Suppressor macrophage treated with lipopolysaccharide for 4 hours (primary cell): ENCODE results near the gene SORCS2.
"Not testable (repeated sequence)": the region's sequence is repeated elsewhere in the genome, so short reads cannot be mapped to it uniquely, and the experiment has no call there.

Source experiments
- DNase-seq: peaks from one replicate; pipeline ENCODE4 v3.0.0-alpha.2; 2020

The SORCS2 gene

DNA sequence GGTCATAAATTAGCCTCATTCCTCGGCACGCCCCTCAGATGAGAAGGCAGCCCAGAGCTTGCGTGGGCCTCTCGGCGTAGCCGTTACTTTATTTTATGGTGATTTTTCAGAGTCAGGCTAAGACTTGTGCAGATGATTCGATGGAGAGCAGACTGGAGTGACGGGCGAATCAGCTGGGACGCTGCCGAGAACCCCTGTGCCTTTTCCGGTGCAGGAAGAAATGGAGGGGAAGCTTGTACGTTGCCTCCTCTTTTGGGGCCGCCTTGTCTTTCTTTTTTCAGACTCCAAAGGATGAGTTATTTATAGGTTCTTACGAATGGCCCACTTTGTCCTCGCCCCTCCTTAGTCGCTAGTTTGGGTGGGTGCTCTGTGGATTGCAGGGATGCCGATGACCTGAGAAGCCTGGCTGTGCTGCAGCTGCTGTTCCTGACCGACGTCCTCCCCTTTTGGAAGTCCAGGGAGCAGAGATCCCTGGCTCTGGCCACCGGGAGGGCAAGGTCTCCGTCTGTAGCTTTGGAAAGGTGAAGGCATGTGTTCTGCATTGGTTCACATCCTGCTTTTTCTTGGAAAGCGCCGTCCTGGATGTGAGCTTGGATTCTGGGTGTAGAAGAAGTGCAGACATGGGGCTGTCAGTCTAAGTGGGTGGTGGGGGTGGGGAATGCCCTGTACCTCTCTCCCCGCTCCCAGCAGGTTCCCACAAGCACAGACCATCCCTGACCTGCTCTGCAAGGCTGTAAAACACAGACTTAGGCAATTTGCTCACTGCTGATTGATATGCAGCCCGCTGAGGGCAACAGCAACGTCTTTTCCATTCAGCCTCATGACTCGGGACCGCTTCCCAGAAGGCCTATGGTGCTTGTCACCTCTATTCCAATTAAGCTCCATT, 9.3 kb downstream of the SORCS2 start:
- no peak for DNase-seq

DNA sequence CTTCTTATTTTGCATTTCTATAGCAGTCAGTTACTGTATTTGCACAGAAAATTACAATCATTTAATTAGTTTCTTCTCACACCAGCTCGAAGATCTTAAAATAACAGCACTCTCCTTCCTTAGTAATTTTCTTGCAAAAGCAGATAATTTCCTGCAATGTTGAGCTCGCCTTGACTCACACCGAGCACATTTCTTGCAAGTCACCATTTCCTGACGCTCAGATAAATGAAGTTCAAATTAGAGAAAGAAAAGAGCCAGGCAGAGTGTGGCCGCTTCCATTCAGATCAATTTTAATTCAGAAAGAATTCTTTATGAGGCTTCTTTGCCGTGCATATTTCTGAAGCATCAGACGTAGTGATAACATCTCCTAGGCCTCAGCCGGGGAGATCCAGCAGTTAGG, 10.1 kb downstream of the SORCS2 start:
- DNase-seq = no peak

GRCh38 chr4:7204656-7205387, 12.5 kb downstream of the SORCS2 start:
- no peak for DNase-seq

DNA sequence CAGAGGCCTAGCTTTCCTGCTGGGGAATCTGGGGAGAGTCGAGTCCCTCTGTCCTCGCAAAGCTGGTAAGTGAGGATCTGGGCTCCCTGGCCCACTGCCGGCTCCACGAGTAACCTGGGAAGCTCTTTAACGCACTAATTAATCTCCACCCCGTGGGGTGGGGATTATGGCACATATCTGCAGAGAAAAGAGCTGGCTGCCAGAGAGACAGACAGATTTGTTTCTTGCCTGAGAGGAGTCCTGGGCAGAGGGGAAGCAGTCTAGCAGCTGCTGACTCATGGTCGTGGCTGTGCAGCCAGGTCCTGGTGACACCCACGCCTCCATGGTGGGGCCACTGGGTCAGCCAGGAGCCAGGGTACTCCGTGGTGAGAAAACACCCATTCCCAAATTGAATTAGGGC, 14.0 kb downstream of the SORCS2 start:
- no peak for DNase-seq

DNA sequence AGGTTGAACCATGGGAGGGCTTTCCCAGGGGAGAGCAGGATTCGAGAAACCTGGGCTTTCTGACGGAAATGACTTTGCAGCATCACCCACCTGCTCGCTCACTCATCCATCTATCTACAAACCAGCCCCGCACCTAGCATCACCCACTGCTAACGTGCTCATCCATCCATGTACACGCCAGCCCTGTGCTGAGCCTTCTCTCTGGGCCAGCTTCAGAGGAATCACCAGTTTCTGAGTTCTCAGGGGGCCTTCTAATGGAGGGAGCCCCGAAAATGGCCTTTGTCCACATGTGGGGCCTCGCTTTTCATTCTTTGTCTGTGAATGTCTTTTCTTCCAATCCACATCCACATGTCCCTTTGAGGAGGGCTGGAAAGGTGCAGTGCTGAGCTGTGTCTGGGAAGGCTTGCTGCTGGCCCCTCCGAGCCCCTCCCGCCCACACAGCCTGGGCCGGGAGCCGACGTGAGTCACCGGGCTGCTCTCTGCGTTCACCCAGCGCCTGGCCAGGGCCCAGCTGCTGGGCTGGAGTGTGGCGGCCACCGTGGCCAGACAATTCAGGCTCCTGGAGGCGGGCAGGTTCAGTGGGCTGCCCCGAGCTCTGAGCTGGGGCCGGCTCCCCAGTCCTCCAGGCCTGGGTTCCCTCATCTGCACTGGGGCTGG, 14.7 kb downstream of the SORCS2 start:
- DNase-seq = no peak

DNA sequence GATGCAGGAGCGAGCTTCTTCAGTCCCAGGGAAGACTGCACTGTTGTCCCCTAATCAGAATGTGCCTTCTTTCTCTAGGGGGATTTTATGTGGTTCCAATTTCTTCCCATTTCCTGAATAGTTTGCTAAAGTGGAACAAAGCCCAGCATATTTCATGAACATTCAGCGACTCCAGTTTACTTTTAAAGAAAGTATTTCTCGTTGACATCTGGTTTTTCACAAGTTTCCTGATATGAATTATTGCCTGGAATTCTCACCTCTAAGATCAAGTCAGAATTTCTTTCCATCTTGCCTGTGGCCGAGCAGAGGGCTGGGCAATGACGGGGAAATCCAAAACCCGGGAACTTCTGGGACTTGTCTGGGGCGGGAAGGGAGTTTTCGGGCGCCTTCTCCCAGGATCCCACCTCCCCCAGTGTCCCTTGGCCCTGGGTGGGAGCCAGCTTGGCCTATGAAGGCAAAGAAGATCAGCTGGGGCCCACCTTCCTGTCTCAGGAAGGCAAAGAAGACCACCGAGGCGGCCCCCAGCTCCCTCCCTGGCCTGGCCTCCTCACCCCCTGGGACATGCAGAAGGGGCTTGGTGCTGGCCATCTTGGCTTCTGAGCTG, 15.4 kb downstream of the SORCS2 start:
- DNase-seq = no peak

- no peak for DNase-seq
These were observed 16.4 kb downstream of the SORCS2 start for GRCh38 chr4:7208509-7209451.

DNA sequence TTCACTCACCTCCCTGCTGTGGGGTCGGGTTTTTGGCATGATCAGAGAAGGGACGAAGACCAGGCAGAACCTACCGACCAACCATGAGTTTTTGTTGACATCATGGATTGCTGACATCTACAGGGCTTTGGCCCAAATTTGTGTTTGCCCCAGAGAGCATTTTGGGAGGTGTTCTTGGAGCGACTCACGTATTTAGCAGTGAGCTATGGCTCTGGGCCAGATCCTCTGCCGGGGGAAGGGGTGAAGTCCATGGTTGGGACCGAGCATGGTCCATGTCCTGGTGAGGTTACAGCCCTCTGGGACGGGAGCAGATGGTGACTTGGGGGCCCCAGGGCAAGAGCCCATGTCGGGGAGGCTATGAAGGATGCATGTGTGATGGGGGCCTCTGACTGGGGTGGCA, 17.4 kb downstream of the SORCS2 start:
- no peak for DNase-seq

GRCh38 chr4:7210824-7211223, 18.5 kb downstream of the SORCS2 start:
- DNase-seq = no peak

DNA sequence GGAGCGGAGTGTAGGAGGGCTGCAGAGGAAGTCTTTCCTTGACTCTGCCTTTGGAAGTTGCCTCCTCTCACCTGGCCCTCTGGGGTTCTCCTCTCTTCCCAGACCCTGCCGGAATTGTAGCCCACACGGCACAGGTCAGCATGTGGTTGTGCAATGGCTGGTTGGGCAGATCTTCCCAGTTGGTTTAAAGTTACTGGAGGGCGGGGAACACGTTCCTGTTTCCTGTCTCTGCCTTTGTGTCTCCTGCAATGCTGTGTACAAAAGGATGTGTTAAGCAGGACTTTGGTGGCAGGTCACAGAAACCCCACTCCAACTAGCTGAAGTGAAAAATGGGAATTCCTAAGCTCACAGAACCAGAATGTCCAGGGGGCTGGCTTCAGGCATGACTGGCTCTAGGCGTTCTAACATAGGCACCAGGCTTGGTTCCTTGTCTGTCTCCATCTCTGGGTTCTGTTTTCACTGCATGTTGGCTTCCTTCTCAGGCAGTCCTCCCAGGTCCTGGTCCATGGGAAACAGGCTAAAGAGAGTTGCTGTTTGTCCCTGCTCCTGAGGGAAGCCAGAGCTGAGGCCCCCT, 19.9 kb downstream of the SORCS2 start:
- DNase-seq = no peak

DNA sequence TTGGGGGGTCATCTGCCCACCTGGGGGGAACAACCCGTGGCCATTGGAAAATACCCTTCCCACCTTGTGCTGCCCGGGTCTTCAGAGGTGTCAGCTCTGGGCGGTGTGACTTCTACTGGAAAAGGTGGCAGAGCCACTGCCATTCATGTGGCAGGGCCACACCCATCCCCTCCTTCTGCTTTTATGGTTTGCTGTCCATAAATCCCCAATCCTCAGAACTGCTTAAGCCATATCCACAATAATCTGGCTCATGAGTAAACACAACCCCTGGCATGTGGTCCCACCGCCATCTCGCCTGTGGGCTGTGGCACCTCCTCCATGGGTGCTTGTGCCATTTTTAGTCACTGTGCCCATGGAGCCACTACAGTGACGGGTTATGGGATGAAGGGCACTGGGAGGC, 20.6 kb downstream of the SORCS2 start:
- no peak for DNase-seq

DNA sequence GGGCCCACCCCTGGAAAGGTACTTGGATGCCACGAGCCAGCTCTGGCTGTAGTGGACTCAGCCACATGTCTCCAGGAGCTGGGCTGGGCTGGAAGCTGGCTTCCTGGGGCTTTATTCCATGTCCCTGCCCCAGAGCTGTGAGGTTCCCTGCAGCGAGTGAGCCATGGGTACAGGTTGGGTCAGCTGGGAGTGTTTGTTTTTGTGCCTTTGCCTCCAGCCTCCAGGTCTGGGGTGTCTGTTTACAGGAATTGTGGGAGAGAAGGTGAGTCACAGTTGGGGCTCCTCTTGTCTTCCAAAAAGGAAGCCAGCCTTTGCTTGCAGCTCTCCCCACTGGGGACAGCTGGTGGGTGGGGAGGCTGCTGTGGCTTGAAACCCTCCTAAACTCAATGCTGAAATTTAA, 21.5 kb downstream of the SORCS2 start:
- DNase-seq = no peak

DNA sequence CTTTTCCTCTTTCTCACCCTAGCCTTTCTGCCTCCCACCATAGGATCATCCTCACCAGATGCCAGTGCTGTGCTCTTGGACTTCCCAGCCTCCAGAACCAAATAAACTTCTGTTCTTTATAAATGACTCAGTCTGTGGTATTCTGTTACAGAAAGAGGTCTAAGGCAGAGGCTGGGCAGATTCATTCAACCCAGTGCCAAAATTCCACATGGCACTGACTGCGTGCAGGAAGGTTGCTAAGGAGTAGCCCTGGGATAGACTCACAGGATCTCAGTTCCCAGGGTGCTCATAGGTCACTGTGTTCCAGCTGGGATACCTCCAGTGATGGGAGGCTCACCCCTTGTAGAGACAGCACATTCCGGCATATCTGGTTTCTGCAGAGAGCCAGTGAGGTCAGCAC, 22.0 kb downstream of the SORCS2 start:
- no peak for DNase-seq

DNA sequence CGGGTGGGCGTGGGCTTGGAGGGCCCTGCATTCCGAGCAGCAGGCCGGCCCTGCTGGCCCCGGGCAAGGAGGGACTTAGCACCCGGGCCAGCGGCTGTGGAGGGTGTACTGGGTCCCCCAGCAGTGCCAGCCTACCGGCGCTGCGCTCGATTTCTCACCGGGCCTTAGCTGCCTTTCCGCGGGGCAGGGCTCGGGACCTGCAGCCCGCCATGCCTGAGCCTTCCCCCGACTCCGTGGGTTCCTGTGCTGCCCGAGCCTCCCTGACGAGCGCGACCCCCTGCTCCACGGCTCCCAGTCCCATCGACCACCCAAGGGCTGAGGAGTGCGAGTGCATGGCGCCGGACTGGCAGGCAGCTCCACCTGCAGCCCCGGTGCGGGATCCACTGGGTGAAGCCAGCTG, 22.8 kb downstream of the SORCS2 start:
- not testable (repeated sequence) for DNase-seq

GRCh38 chr4:7217039-7217438, 24.7 kb downstream of the SORCS2 start:
- no peak for DNase-seq

DNA sequence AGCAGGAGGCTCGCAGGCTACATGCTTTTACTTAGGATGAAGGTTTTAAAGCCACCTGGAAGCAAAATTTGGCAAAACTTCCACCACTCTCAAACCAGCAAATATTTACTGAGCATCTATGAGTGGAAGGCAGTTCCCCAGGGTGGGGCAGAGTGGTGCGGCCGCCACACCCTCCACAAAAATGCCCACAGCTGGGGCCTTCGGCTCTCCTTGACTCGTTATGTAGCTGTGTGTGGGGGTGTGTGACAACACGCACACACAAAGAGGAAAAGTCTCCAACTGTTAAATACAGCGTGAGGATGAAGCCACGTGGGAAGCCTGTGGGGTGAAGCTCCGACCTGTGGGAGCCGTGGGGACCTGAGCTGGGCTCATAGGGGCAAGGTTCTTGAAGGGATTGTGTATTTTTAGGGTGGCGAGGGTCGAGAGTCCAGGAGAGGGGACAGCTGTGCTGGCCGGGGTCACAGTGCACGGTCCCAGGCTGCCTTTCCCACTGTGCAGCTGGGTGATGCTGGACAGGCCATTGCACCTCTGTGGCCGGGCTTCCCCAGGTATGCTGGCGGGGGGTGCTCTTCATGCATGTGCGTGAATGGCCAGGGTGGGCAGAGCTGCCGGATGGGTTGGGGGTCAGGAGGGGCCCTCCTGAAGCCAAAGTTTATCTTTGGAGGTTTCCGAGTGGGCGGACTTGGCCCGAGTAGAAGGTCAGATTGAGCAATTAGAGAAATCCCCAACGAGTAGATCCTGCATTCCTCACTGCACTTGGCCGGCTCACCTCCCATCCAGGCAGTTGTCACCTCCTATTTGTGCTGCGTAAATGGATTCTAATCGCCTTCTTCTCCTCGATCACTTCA, 25.4 kb downstream of the SORCS2 start:
- DNase-seq = no peak

GRCh38 chr4:7218686-7219085, 26.3 kb downstream of the SORCS2 start:
- no peak for DNase-seq

DNA sequence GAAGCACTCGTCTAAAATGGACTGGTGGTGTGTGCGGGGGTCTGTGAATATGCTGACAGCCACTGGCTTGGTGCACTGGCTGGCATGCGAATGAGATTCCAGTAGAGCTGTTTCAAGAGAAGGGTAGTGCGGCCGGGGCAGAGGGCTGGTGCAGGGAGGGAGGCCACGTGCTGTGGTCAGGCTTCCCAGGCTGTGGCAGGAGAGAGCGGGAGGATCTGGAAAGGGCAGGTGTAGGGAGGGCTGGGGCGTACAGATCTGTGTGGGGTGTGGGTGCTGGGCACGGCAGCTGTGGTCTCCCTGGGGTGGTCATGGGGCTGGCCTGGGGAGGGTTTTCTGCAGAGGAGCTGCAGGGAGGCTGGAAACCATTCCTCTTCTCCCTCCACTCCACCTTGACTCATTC, 30.2 kb downstream of the SORCS2 start:
- DNase-seq = no peak

DNA sequence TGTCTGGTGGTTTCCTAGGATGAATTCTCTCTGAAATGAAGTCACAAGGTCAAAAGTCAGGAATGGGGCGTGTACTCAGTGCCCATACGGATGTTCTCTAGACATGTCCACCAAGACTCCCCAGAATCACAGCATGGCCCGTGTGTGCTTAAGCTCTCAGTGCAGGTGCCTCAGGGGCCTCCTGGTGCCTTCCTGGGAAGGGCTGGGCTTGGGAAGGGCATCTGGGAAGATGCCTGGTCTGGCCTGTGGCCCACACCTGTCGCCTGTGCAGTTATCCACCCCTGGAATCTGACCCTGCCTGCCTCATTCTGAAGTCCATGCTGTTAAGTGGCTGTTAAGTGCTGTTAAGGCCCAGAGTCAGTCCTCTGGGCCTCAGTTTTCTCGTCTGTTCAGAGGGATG, 31.2 kb downstream of the SORCS2 start:
- no peak for DNase-seq

- no peak for DNase-seq
These were observed 31.7 kb downstream of the SORCS2 start for GRCh38 chr4:7224001-7224400.
